Uterus (tissue), 2 donors: ENCODE data around the gene PRKAA2.

ENCODE experiments used
- POLR2A ChIP-seq, 2 donors: fragments of 450-650 bp; IDR thresholded peaks; one replicate each; pipeline ENCODE4 v1.6.1; 2016; ENCODE audit warnings: antibody characterized with exemption in 2 of 2, mild to moderate bottlenecking in 1 of 2, moderate library complexity in 1 of 2
- TF ChIP-seq, protein P1 (sequence below), 4 experiments: fragments of 200-600 bp in 2 of 4; fragments of 450-650 bp in 2 of 4; sonication (generic) in 2 of 4; IDR thresholded peaks; one replicate each; pipeline ENCODE4 v1.5.1; 2016 to 2019; ENCODE audit warnings: antibody characterized with exemption in 4 of 4, mild to moderate bottlenecking in 2 of 4, moderate library complexity in 1 of 4

DNA sequence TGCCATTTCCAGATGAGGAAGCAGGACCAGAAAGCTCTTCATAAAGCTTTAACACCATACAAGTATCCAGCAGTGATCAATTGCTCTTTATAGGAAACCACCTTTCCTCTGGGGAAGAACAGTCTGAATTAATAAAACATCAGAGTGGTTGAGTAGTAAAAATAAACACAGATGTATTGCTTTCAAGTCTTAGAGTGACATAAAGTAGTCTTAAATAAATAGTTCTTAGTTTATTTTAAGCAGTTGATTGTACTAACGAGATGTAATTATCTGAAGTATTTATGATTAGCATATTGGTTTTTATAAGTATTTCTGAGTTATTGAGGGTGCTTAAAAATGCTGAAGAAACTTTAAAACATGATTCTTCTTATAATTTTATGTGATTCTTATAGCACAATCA is 67.0 kb downstream of the PRKAA2 start:
- TF ChIP-seq POLR2A (IDR thresholded peaks at IDR 0.05), result no peak
- TF ChIP-seq, protein P1, sequence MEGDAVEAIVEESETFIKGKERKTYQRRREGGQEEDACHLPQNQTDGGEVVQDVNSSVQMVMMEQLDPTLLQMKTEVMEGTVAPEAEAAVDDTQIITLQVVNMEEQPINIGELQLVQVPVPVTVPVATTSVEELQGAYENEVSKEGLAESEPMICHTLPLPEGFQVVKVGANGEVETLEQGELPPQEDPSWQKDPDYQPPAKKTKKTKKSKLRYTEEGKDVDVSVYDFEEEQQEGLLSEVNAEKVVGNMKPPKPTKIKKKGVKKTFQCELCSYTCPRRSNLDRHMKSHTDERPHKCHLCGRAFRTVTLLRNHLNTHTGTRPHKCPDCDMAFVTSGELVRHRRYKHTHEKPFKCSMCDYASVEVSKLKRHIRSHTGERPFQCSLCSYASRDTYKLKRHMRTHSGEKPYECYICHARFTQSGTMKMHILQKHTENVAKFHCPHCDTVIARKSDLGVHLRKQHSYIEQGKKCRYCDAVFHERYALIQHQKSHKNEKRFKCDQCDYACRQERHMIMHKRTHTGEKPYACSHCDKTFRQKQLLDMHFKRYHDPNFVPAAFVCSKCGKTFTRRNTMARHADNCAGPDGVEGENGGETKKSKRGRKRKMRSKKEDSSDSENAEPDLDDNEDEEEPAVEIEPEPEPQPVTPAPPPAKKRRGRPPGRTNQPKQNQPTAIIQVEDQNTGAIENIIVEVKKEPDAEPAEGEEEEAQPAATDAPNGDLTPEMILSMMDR (IDR thresholded peaks at IDR 0.05), result no peak
